GM18951 (cell line): Measurements from ENCODE around the gene ERH.
"Not testable (repeated sequence)": the region's sequence is repeated elsewhere in the genome, so short reads cannot be mapped to it uniquely, and the experiment has no call there.

ENCODE experiments used
- POLR2A ChIP-seq: IDR thresholded peaks from 4 replicates; pipeline ENCODE4 v1.6.1; 2011; ENCODE audit warnings: mild to moderate bottlenecking; ENCODE audit not compliant: insufficient read length, insufficient read depth; ENCODE audit errors: extremely low read depth
- in situ Hi-C: fragments of 300-500 bp; cut with MboI; formaldehyde crosslinking; loops from one replicate; pipeline ENCODE4 v1.12.0; 2022; ENCODE audit warnings: low sequenced_read_pairs, mixed read lengths, inconsistent platforms; ENCODE audit not compliant: unreplicated experiment

The ERH gene

GRCh38 chr14:69413483-69413882, 15.4 kb upstream of the ERH start:
- in situ Hi-C loops, result no loop called here
- no peak for TF ChIP-seq POLR2A

- in situ Hi-C loops, result no loop called here
Measured at GRCh38 chr14:69408331-69408960, 10.3 kb upstream of the ERH start.

GRCh38 chr14:69405762-69406161, 7.7 kb upstream of the ERH start:
- in situ Hi-C loops, result no loop called here
- no peak for TF ChIP-seq POLR2A

More at GRCh38 chr14:69408331-69408960, 10.3 kb upstream of the ERH start:
- TF ChIP-seq POLR2A, result no peak

DNA sequence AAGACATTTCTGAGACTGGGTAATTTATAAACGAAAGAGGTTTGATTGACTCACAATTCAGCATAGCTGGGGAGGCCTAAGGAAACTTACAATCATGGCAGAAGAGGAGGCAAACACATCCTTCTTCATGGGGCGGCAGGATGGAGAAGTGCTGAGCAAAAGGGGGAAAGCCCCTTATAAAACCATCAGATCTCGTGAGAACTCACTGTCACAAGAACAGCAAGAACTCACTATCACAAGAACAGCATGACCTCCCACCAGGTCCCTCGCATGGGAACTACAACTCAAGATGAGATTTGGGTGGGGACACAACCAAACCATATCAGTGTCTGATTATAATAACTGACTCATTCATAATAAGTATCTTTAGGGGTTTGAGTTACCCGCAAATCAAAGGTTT, 6.8 kb upstream of the ERH start:
- in situ Hi-C loops, result no loop called here
- no peak for TF ChIP-seq POLR2A

GRCh38 chr14:69404478-69404877, 6.4 kb upstream of the ERH start:
- TF ChIP-seq POLR2A, result no peak
- in situ Hi-C loops, result no loop called here

GRCh38 chr14:69401841-69402240, 3.7 kb upstream of the ERH start:
- TF ChIP-seq POLR2A, result no peak
- in situ Hi-C loops, result no loop called here

DNA sequence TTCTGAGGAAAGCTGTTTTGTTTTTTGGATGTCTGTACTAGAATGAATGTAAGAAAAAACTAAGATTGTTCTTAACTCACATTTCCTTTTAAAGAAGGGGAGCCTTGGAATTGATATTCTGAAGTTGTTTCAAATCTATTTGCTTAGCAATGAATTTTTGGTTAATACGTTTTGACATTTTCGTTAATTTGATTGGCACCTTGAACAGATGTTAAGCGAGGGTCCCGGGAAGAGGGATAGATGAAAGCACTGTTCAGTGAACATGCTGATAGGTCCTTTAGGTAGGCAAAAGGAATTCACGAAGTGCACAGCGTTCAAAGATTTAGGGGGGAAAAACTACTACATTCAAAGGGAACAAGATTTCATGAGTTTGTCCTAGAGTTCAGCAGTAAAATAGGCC, 2.1 kb upstream of the ERH start:
- in situ Hi-C loops, result no loop called here
- no peak for TF ChIP-seq POLR2A

GRCh38 chr14:69399750-69400149, 1.7 kb upstream of the ERH start:
- in situ Hi-C loops, result no loop called here
- no peak for TF ChIP-seq POLR2A

DNA sequence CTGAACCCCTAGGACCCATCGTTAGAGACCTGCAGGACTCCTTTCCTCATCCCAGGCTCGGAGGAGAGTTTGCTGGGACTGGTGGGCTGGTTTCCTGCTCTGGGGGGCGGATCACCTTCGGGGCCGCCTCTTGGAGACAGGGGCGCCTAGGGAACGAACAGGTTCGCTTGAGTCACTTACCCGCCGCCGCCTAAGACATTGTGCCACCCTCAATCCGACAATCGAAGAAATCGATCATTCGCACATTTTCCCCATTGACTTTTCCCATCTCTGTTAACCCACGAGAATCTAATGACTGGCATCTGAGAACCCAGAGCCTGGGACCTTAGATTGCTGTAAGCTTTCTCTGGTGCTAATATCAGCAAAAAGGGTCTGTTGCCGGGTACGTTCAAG, 715 bp upstream of the ERH start:
- TF ChIP-seq POLR2A, result no peak
- in situ Hi-C loops, result no loop called here

GRCh38 chr14:69395929-69396328, 2.2 kb downstream of the ERH start:
- in situ Hi-C loops, result no loop called here

DNA sequence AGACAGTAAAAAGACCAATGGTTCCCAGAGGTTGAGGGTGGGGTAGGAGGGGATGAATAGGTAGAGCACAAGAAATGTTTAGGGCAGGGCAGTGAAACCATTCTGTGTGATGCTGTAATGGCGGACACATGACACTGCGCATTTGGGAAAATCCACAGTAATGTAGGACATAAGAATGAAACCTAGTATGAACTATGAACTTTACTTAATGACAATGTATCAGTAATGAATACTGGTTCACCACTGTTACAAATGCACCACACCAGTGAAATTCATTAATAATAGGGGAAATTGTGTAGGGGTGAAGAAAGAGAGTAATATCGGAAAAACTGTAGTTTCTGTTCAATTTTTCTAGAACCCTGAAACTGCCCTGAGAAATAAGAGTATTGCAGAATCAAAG, 5.6 kb downstream of the ERH start:
- in situ Hi-C loops, result no loop called here
- TF ChIP-seq POLR2A, result no peak

More at GRCh38 chr14:69395929-69396328, 2.2 kb downstream of the ERH start:
- no peak for TF ChIP-seq POLR2A

DNA sequence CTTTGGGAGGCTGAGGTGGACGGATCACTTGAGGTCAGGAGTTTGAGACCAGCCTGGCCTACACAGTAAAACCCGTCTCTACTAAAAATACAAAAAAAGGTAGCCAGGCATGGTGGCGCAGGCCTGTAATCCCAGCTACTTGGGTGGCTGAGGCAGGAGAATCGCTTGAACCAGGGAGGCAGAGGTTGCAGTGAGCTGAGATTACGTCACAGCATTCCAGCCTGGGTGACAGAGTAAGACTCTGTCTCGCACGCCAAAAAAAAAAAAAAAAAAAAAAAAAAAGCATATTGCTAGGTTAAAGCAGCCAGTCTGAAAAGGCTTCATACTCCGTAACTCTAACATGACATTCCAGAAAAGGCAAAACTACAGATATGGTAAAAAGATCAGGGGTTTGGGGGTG, 6.7 kb downstream of the ERH start:
- in situ Hi-C loops, result not testable (repeated sequence)

GRCh38 chr14:69387311-69387710, 10.8 kb downstream of the ERH start:
- TF ChIP-seq POLR2A, result no peak
- in situ Hi-C loops, result no loop called here

DNA sequence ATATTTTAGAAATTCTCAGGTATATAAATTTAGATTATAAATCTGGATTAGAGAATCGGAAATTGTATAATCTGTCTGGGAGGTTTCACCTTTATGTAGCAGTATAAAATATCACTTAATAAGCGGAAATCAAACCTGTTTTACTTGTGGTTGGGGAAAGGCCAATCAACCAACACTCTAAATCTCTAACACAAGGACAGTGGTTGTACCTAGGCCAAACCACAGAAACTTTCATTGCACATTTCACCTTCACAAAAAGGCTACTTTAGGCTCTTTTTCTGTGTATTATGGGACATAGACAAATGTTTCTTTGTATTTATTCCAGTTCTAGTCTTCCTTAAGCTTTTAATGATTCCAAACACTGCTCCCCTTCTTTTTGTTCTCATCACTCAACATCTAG, 19.8 kb downstream of the ERH start:
- in situ Hi-C loops, result no loop called here

DNA sequence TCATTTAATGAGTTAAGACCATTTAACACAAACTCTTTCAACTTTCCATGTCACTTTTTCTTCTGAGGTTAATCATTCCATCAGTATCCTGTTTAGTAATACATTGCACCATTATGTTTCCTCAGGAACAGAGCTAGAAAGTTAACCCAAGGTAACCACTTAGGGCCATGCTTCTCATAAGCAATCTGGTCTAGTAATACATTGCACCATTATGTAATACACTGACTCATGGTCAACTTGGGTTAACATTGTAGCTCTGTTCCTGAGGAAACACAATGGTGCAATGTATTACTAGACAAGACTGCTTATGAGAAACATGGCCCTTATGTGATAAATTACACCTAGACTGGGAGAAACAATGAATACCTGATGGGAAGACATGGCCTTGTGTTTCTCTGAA, 21.7 kb downstream of the ERH start:
- in situ Hi-C loops, result no loop called here
- TF ChIP-seq POLR2A, result no peak

More for the DNA sequence above, 19.8 kb downstream of the ERH start:
- TF ChIP-seq POLR2A, result no peak
